Epithelial cell of esophagus (primary cell): ENCODE data around the gene TARM1.

Experiments used
- DNase-seq: peaks from one replicate; pipeline ENCODE4 v3.0.0; 2010; ENCODE audit warnings: low read depth
- H3K4me3 ChIP-seq: 2 replicates; pipeline ENCODE4 v1.5.1; 2011; ENCODE audit warnings: mild to moderate bottlenecking, low read length, control low read depth
- CTCF ChIP-seq: IDR thresholded peaks from 2 replicates; pipeline ENCODE4 v1.5.1; 2011; ENCODE audit warnings: low read depth, mild to moderate bottlenecking, low read length, control low read depth, inconsistent platforms; ENCODE audit not compliant: insufficient read depth; ENCODE audit errors: missing control alignments

The TARM1 gene

DNA sequence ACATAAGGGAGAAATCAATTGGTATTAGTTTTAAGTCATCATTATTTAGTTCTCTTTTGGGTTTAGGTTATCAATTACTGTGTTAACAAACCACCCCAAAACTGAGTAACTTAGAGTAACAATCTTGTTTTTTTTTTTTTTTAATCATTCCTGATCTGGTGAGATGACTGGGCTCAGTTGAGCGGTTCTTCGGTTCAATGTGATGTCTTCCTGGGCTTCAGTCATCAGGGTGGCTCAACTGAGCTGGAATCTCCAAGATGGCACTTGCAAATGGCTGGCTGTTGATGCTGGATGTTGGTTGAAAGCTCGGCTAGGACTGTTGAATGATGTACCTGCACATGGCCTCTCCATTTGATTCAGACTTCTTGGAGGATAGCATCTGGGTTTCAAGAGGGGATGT lies 3.2 kb upstream of the TARM1 start:
- DNase-seq: no peak
- H3K4me3 ChIP-seq: no peak overlapping the region
- no peak for TF ChIP-seq CTCF

GRCh38 chr19:54077334-54077733 lies 3.8 kb downstream of the TARM1 start:
- TF ChIP-seq CTCF: no peak

DNA sequence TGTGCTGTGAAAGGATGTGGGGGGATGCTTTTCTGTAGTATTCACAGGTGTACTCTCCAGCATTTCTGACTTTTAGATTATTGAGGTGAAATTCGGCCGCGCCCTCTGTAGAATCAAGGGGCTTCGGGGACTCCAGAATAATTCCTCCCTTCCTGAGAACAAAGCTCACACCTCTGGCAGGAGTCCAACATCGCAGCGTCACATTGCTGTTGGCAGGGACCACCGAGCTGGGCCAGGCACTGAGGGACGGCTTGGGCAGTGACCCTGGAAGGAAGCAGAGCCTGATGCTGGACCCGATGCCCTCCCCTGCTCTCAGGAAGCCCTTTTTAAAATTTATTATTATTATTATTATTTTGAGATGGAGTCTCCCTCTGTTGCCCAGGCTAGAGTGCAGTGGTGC lies 6.3 kb downstream of the TARM1 start:
- no peak for DNase-seq
- no peak overlapping the region for H3K4me3 ChIP-seq
- no peak for TF ChIP-seq CTCF

More at GRCh38 chr19:54077334-54077733, 3.8 kb downstream of the TARM1 start:
- H3K4me3 ChIP-seq: no peak overlapping the region
- no peak for DNase-seq

- DNase-seq: no peak
- no peak overlapping the region for H3K4me3 ChIP-seq
- no peak for TF ChIP-seq CTCF
These were observed 7.3 kb downstream of the TARM1 start for GRCh38 chr19:54073829-54074228.

DNA sequence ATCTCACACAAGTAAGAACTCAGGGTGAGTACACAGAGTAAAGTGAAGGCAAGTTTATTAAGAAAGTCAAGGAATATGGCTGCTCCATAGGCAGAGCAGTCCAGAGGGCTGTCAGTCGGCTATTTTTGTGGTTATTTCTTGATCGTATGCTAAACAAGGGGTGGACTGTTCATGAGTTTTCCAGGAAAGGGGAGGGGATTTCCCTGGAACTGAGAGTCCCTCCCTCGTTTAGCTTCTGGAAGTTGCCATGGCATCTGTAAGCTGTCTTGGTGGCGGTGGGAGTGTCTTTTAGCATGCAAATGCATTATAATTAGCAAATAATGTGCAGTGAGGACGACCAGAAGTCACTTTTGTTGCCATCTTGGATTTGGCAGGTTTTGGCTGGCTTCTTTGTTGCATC lies 11.7 kb downstream of the TARM1 start:
- TF ChIP-seq CTCF: no peak
- DNase-seq: no peak
- no peak overlapping the region for H3K4me3 ChIP-seq

DNA sequence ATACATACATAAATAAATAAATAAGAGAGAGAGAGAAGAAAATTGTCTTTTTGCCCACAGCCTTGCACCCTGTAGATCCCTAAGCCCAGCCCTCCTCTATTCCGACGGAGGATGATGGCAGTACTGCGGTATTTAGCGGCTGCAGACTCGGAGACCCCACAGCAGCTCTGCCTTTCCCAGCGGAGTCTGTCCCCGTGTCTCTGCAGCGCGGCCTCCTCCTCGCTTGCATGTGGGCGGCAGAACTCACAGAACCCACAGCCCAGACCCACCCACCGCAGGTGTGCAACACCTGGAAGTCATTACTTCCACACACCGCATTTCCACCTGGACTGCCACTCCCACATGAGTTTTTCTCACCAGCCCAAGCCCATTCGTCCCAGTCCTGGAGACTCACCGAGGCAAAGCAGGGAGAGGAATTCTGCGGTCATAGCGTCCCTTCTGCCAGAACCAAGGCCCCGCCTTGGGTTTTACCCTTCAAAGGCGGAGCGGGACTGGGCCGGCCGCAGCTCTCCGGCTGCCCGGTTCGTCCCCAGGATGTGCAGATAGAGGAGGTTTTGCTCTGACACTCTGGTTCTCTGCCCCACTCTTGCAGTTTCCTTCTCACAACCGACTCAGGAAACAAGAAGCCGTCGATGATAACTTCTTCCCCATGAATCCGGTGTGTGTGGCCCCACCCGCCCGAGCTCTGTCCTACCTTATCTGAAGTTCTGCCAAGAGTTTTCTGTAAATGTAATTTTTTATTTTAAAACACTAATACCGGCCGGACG lies 17.6 kb downstream of the TARM1 start, which contains the start of gene VSTM1:
VSTM1 (minus strand) TSS at position 548 of the 767 bp plus-strand sequence; CDS start at position 428, 120 bp downstream.
- TF ChIP-seq CTCF: no peak

GRCh38 chr19:54062643-54063042 lies 18.5 kb downstream of the TARM1 start:
- no peak overlapping the region for H3K4me3 ChIP-seq
- DNase-seq: no peak
- TF ChIP-seq CTCF: no peak

More for the DNA sequence above, 17.6 kb downstream of the TARM1 start, which contains the start of gene VSTM1:
- DNase-seq: no peak
- no peak within 1 kb of the TSS for H3K4me3 ChIP-seq
